Loucy (cell line): ENCODE results near the gene ARHGAP11B.
"Not testable (repeated sequence)": the region's sequence is repeated elsewhere in the genome, so short reads cannot be mapped to it uniquely, and the experiment has no call there.

Source experiments
- EZH2phosphoT487 ChIP-seq: fragments of 200-600 bp; IDR thresholded peaks from 2 replicates; pipeline ENCODE4 v1.6.1; 2018; ENCODE audit warnings: antibody characterized with exemption, mild to moderate bottlenecking, moderate library complexity, borderline replicate concordance
- TF ChIP-seq, protein P1 (sequence below): fragments of 200-600 bp; sonication (generic); conservative IDR thresholded peaks from 2 replicates; pipeline ENCODE4 v1.5.1; 2014; ENCODE audit warnings: mild to moderate bottlenecking, antibody characterized with exemption, low read length

DNA sequence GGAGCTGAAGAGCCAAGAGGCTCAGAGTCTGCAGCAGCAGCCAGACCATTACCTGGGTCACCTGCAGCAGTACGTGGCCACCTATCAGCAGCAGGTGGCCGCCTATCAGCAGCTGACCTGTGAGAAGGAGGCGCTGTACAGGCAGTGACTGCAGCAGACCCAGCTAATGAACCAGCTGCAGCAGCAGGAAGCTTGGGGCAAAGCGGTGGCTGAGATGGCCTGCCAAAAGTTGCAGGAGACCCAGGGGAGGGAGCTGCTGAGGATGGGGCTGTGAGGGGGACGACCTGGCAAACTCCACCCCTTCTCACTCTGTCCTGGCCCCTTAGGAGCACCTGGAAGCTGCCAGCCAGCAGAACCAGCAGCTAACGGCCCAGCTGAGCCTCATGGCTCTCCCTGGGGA, 13.7 kb upstream of the ARHGAP11B start:
- TF ChIP-seq, protein P1, sequence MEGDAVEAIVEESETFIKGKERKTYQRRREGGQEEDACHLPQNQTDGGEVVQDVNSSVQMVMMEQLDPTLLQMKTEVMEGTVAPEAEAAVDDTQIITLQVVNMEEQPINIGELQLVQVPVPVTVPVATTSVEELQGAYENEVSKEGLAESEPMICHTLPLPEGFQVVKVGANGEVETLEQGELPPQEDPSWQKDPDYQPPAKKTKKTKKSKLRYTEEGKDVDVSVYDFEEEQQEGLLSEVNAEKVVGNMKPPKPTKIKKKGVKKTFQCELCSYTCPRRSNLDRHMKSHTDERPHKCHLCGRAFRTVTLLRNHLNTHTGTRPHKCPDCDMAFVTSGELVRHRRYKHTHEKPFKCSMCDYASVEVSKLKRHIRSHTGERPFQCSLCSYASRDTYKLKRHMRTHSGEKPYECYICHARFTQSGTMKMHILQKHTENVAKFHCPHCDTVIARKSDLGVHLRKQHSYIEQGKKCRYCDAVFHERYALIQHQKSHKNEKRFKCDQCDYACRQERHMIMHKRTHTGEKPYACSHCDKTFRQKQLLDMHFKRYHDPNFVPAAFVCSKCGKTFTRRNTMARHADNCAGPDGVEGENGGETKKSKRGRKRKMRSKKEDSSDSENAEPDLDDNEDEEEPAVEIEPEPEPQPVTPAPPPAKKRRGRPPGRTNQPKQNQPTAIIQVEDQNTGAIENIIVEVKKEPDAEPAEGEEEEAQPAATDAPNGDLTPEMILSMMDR = not testable (repeated sequence)
- TF ChIP-seq EZH2phosphoT487 = not testable (repeated sequence)
